Breast epithelium (tissue), 3 donors: ENCODE measurements around the gene SIRPA.

ENCODE experiments used
- CTCF ChIP-seq, 3 donors: fragments of 450-650 bp; IDR thresholded peaks; one replicate each; pipeline ENCODE4 v1.5.1; 2016 to 2017; ENCODE audit warnings: antibody characterized with exemption in 3 of 3, mild to moderate bottlenecking in 3 of 3, moderate library complexity in 3 of 3
- POLR2AphosphoS5 ChIP-seq, 3 donors: sonication (generic); formaldehyde crosslinking; IDR thresholded peaks; one replicate each; pipeline ENCODE4 v1.6.1; 2017; ENCODE audit warnings: antibody characterized with exemption in 3 of 3

- no peak for TF ChIP-seq POLR2AphosphoS5 (IDR thresholded peaks at IDR 0.05)
- no peak for TF ChIP-seq CTCF (IDR thresholded peaks at IDR 0.05)
Observed at GRCh38 chr20:1853473-1853872, 41.7 kb upstream of the SIRPA start.
